Endothelial cell of umbilical vein (primary cell): ENCODE measurements around the gene NR1D2. TPM values are rescaled to one million over a fixed set of nuclear protein-coding genes. Genes with fewer than 3 reads are reported as not detected.

Experiments used
- BruUV-seq: library from RNA; stranded (reverse); fragments of 400-500 nt; replicated peaks from 2 replicates; lab custom pipeline; 2021; lab: Mats Ljungman, UMichigan
- CTCF ChIA-PET: fragments of 300-600, 350-600 bp; sonication (Branson Sonifier 250); formaldehyde crosslinking; loops from one replicate; lab custom pipeline; 2021; ENCODE audit warnings: antibody characterized with exemption, inconsistent platforms; lab: Charles Lee
- POLR2A ChIA-PET: fragments of 300-600, 350-600 bp; sonication (Branson Sonifier 250); formaldehyde crosslinking; loops from one replicate; lab custom pipeline; 2021; ENCODE audit warnings: antibody characterized with exemption, inconsistent platforms; lab: Charles Lee
- DNase-seq: peaks from one replicate; pipeline ENCODE4 v3.0.0-alpha.2; 2011; ENCODE audit warnings: low read depth, low spot score
- FAIRE-seq: peaks from 2 replicates; lab custom pipeline; 2011; peaks lifted over from hg19 to GRCh38; lab: Jason Lieb, UNC
- H2AFZ ChIP-seq: 2 replicates; pipeline ENCODE4 v1.6.0; 2012; ENCODE audit warnings: low read depth, low read length, control low read depth, inconsistent platforms
- H3K27ac ChIP-seq: 2 replicates; pipeline ENCODE4 v1.5.1; 2011; ENCODE audit warnings: low read depth, mild to moderate bottlenecking, control low read depth, low read length, moderate library complexity; ENCODE audit not compliant: insufficient read depth
- H3K27me3 ChIP-seq, 2 experiments: 2 replicates each; pipeline versions ENCODE4 v1.6.0 to v1.6.1; 2011; ENCODE audit warnings: low read length in 2 of 2, mixed read lengths in 1 of 2; ENCODE audit not compliant: control insufficient read depth in 2 of 2, insufficient read depth in 2 of 2
- H3K36me3 ChIP-seq, 2 experiments: 2 replicates in 1 of 2; 3 replicates in 1 of 2; pipeline ENCODE4 v1.5.1; 2011; ENCODE audit warnings: low read length in 2 of 2, mild to moderate bottlenecking in 1 of 2, moderate library complexity in 1 of 2; ENCODE audit not compliant: control insufficient read depth in 2 of 2, insufficient read depth in 2 of 2; ENCODE audit errors: extremely low read depth in 1 of 2
- H3K4me1 ChIP-seq: 3 replicates; pipeline ENCODE4 v1.5.1; 2011; ENCODE audit warnings: mild to moderate bottlenecking, low read length; ENCODE audit not compliant: control insufficient read depth, insufficient read depth; ENCODE audit errors: extremely low read depth
- H3K4me2 ChIP-seq: 2 replicates; pipeline ENCODE4 v1.6.1; 2011; ENCODE audit warnings: low read length, control low read depth, mixed read lengths; ENCODE audit not compliant: insufficient read depth
- H3K4me3 ChIP-seq, 3 experiments: fragments of 200-600 bp in 1 of 3; sonication (generic), shearing (Covaris generic) in 1 of 3; replicated peaks in 1 of 3; 2 replicates each; pipeline ENCODE4 v1.5.1; 2011 to 2016; ENCODE audit warnings: control low read depth in 3 of 3, low read length in 3 of 3, mild to moderate bottlenecking in 2 of 3, inconsistent platforms in 1 of 3, low read depth in 1 of 3, moderate library complexity in 1 of 3; ENCODE audit not compliant: insufficient read depth in 1 of 3
- H3K79me2 ChIP-seq: 2 replicates; pipeline ENCODE4 v1.6.0; 2012; ENCODE audit warnings: low read length, inconsistent platforms; ENCODE audit not compliant: control insufficient read depth, insufficient read depth
- H3K9ac ChIP-seq: replicated peaks from 2 replicates; pipeline ENCODE3; 2011; ENCODE audit warnings: low read length, control low read depth; ENCODE audit not compliant: insufficient read depth; ENCODE audit errors: extremely low read depth
- H3K9me1 ChIP-seq: replicated peaks from 3 replicates; pipeline ENCODE4 v1.6.0; 2011; ENCODE audit warnings: mild to moderate bottlenecking, low read length; ENCODE audit not compliant: control insufficient read depth, insufficient read depth; ENCODE audit errors: extremely low read depth
- H3K9me3 ChIP-seq: replicated peaks from 2 replicates; pipeline ENCODE4 v1.5.1; 2012; ENCODE audit warnings: low read length, inconsistent platforms; ENCODE audit not compliant: control insufficient read depth, insufficient read depth
- H4K20me1 ChIP-seq: replicated peaks from 2 replicates; pipeline ENCODE3; 2011; ENCODE audit warnings: mild to moderate bottlenecking, low read length; ENCODE audit not compliant: control insufficient read depth, insufficient read depth; ENCODE audit errors: extremely low read depth
- CTCF ChIP-seq, 2 donors: IDR thresholded peaks; 1 replicate in 1 of 2; 2 replicates in 1 of 2; pipeline ENCODE4 v1.5.1; 2011; ENCODE audit warnings: low read length in 2 of 2, mild to moderate bottlenecking in 2 of 2, moderate library complexity in 2 of 2, control low read depth in 1 of 2, inconsistent platforms in 1 of 2, low read depth in 1 of 2; ENCODE audit not compliant: insufficient read depth in 1 of 2; ENCODE audit errors: extremely low read depth in 1 of 2
- EZH2 ChIP-seq: IDR thresholded peaks from 2 replicates; pipeline ENCODE4 v1.6.1; 2012; ENCODE audit warnings: borderline replicate concordance, low read depth, mild to moderate bottlenecking, moderate library complexity, low read length, inconsistent platforms; ENCODE audit not compliant: severe bottlenecking
- FOS ChIP-seq: IDR thresholded peaks from 2 replicates; pipeline ENCODE4 v1.6.1; 2011; ENCODE audit warnings: mild to moderate bottlenecking, low read length, moderate library complexity, borderline replicate concordance; ENCODE audit not compliant: insufficient read depth
- GATA2 ChIP-seq: IDR thresholded peaks from 2 replicates; pipeline ENCODE4 v1.7.0; 2011; ENCODE audit warnings: low read depth, mild to moderate bottlenecking, moderate library complexity, mixed read lengths, low read length; ENCODE audit not compliant: insufficient read length, insufficient read depth
- JUN ChIP-seq: IDR thresholded peaks from 2 replicates; pipeline ENCODE4 v1.6.1; 2011; ENCODE audit warnings: borderline replicate concordance, low read depth; ENCODE audit not compliant: insufficient read length, insufficient read depth
- MAX ChIP-seq: IDR thresholded peaks from 2 replicates; pipeline ENCODE4 v1.6.1; 2011; ENCODE audit not compliant: insufficient read depth, insufficient read length
- MYC ChIP-seq: IDR thresholded peaks from one replicate; pipeline ENCODE4 v1.6.1; 2011; ENCODE audit warnings: mild to moderate bottlenecking, low read depth, low read length
- POLR2A ChIP-seq: IDR thresholded peaks from 2 replicates; pipeline ENCODE4 v1.6.1; 2012; ENCODE audit warnings: low read depth, mild to moderate bottlenecking, control low read depth, low read length
- POLR2AphosphoS5 ChIP-seq: IDR thresholded peaks from 2 replicates; pipeline ENCODE4 v1.6.1; 2012; ENCODE audit warnings: low read depth, mild to moderate bottlenecking, control low read depth, low read length, moderate library complexity; ENCODE audit not compliant: insufficient read depth
- dilution Hi-C: fragments of 300-500 bp; cut with MboI; formaldehyde crosslinking; loops from one replicate; pipeline ENCODE4 v1.15.0; 2019; ENCODE audit warnings: low sequenced_read_pairs; ENCODE audit not compliant: extremely low pct_ligation_motif_present
- intact Hi-C: fragments of 100-400 bp; cut with micrococcal nuclease; formaldehyde crosslinking; loops from one replicate; pipeline ENCODE4 v1.10.0; 2022
- polyA plus RNA-seq, 4 experiments: library from polyadenylated mRNA; depleted of rRNA in 3 of 4; stranded (reverse) in 3 of 4; unstranded in 1 of 4; fragments of >200 nt; gene quantifications; 2 replicates each; pipeline versions ENCODE4 v1.2.1 to v1.2.3, GENCODE V29; 2011 to 2012; ENCODE audit warnings: missing spikeins in 1 of 4
- total RNA-seq: library from RNA; stranded (reverse); gene quantifications from 2 replicates; pipeline ENCODE4 v1.2.3, GENCODE V29; 2021

Gene NR1D2
- total and polyA plus RNA-seq, 2 donors (not counting 3 experiments of a cell fraction or from before 2014, with no cell fraction given), result 4.3 to 14.6 TPM

- H4K20me1 ChIP-seq, result no peaks in the 10 kb centered on the region
- no peaks in the 10 kb centered on the region for H3K9me3 ChIP-seq
- no peak for TF ChIP-seq MYC
- TF ChIP-seq FOS, result peak; percentile 40
- no peak for TF ChIP-seq MAX
- TF ChIP-seq JUN, result no peak
- no peak for TF ChIP-seq EZH2
- H3K27ac ChIP-seq, result no peak overlapping the region
- H3K9me1 ChIP-seq, result no peaks in the 10 kb centered on the region
- no peaks in the 10 kb centered on the region for H3K4me1 ChIP-seq
- no peaks in the 10 kb centered on the region for H3K27me3 ChIP-seq
- DNase-seq (no peak), FAIRE-seq (no peak)
- H2AFZ ChIP-seq, result no peak overlapping the region
- BruUV-seq, result no TSS peak
- peaks cover 0 to 3% of the 10 kb centered on the region in 2 experiments for H3K36me3 ChIP-seq
- H3K9ac ChIP-seq, result no peak overlapping the region
- intact Hi-C loops, result no loop called here
- no peak overlapping the region for H3K4me3 ChIP-seq
- dilution Hi-C loops, result no loop called here
- POLR2A ChIA-PET, result no interaction called here
- CTCF ChIA-PET, result interaction anchor here (0.7 to 3.0 kb wide), 3 partner anchors 18 to 80 kb away, joined by 3 to 8 read pairs (median 3); partner anchors contain the start of genes NKIRAS1 and RPL15
- H3K4me2 ChIP-seq, result no peak overlapping the region
- H3K79me2 ChIP-seq, result no peaks in the 10 kb centered on the region
Measured at GRCh38 chr3:23968463-23969184, 23.5 kb downstream of the NR1D2 start.

- FAIRE-seq, result no peak
Measured at GRCh38 chr3:23969393-23969792, 24.3 kb downstream of the NR1D2 start.

More at GRCh38 chr3:23969393-23969792, 24.3 kb downstream of the NR1D2 start:
- no TSS peak for BruUV-seq
- no peak for TF ChIP-seq FOS
- no peak for TF ChIP-seq MYC
- no peak for TF ChIP-seq POLR2A
- no peak for TF ChIP-seq GATA2
- TF ChIP-seq POLR2AphosphoS5, result no peak
- TF ChIP-seq CTCF (IDR thresholded peaks at IDR 0.05; ENCODE audit: extremely low read depth in 1 of 2, insufficient read depth in 1 of 2, low read depth in 1 of 2, low read length in 2 of 2), result no peak
- TF ChIP-seq MAX, result no peak
- TF ChIP-seq EZH2, result no peak
- no peak for TF ChIP-seq JUN
- Histone ChIP-seq H3K27me3 (no peaks in the 10 kb centered on the region), H3K9me3 (no peaks in the 10 kb centered on the region), H3K4me2 (no peak overlapping the region), H3K4me3 (no peak overlapping the region), H3K79me2 (no peaks in the 10 kb centered on the region), H3K4me1 (no peaks in the 10 kb centered on the region), H2AFZ (no peak overlapping the region), H3K27ac (no peak overlapping the region), H4K20me1 (no peaks in the 10 kb centered on the region), H3K9me1 (no peaks in the 10 kb centered on the region), H3K36me3 (peaks cover 0 to 3% of the 10 kb centered on the region in 2 experiments), H3K9ac (no peak overlapping the region)
- ChIA-PET CTCF (interaction anchor here (0.9 to 3.0 kb wide), 4 partner anchors 19 to 711 kb away, joined by 3 to 8 read pairs (median 4); partner anchors contain the start of genes NKIRAS1 and RPL15), POLR2A (interaction anchor here (1.2 kb wide), 1 partner anchor 52 kb away, joined by 3 read pairs; the partner anchor contains the start of genes NKIRAS1 and RPL15)
- intact Hi-C loops (no loop called here), dilution Hi-C loops (no loop called here)
- DNase-seq, result no peak
